K562 (cell line): ENCODE data around the gene SLC1A3. TPM values are rescaled to one million over a fixed set of nuclear protein-coding genes. Genes with fewer than 3 reads are reported as not detected.

Experiments
- ATAC-seq: fragments of 200-7000 bp; cut with Tn5 transposase; 3 replicates; pipeline ENCODE4 v1.9.1; 2020; ENCODE audit warnings: moderate library complexity
- BruUV-seq: library from RNA; stranded (reverse); fragments of 400-500 nt; replicated peaks from 2 replicates; lab custom pipeline; 2021; lab: Mats Ljungman, UMichigan
- CTCF ChIA-PET: fragments of 300-600 bp; formaldehyde crosslinking; extraction: SDS; loops from one replicate; lab custom pipeline; 2021; ENCODE audit warnings: low intra/inter-chr PET ratio; lab: Yijun Ruan, JAX
- POLR2A ChIA-PET: fragments of 300-600, 350-650 bp; sonication (Branson Sonifier 250); formaldehyde crosslinking; extraction: SDS; loops from one replicate; lab custom pipeline; 2021; ENCODE audit warnings: antibody characterized with exemption, inconsistent platforms; lab: Yijun Ruan, JAX
- DNase-seq, 4 experiments: peaks; one replicate each; pipeline versions ENCODE4 v3.0.0 to v3.0.0-alpha.2; 2011 to 2018; ENCODE audit warnings: low spot score in 3 of 4, mixed read lengths in 3 of 4; ENCODE audit errors: extremely low read depth in 1 of 4
- FAIRE-seq: peaks from 2 replicates; lab custom pipeline; 2011; peaks lifted over from hg19 to GRCh38; lab: Jason Lieb, UNC
- H2AFZ ChIP-seq: 2 replicates; pipeline ENCODE4 v1.6.0; 2011; ENCODE audit warnings: low read depth, low read length, control low read depth, inconsistent platforms
- H3K27ac ChIP-seq: fragments of 200-600 bp; 3 replicates; pipeline ENCODE4 v1.8.0; 2011; ENCODE audit warnings: low read depth, mild to moderate bottlenecking, control low read depth, inconsistent platforms, low read length, moderate library complexity, mixed read lengths; ENCODE audit errors: extremely low read depth
- H3K27me3 ChIP-seq, 2 experiments: fragments of 300-600 bp in 1 of 2; 2 replicates in 1 of 2; 3 replicates in 1 of 2; pipeline versions ENCODE4 v1.6.0 to v1.8.0; 2011; ENCODE audit warnings: inconsistent platforms in 2 of 2, low read length in 2 of 2, mild to moderate bottlenecking in 1 of 2, mixed read lengths in 1 of 2, moderate library complexity in 1 of 2; ENCODE audit not compliant: control insufficient read depth in 2 of 2, insufficient read depth in 2 of 2
- H3K36me3 ChIP-seq: fragments of 300-600 bp; 3 replicates; pipeline ENCODE4 v1.8.0; 2011; ENCODE audit warnings: mild to moderate bottlenecking, low read length, inconsistent platforms; ENCODE audit not compliant: control insufficient read depth, insufficient read depth
- H3K4me1 ChIP-seq, 2 experiments: fragments of 200-600 bp in 1 of 2; replicated peaks in 1 of 2; 2 replicates in 1 of 2; 3 replicates in 1 of 2; pipeline versions ENCODE4 v1.5.1 to v1.8.0; 2011; ENCODE audit warnings: inconsistent platforms in 2 of 2, low read length in 2 of 2, mild to moderate bottlenecking in 1 of 2, mixed read lengths in 1 of 2, moderate library complexity in 1 of 2; ENCODE audit not compliant: control insufficient read depth in 2 of 2, insufficient read depth in 2 of 2
- H3K4me2 ChIP-seq: 2 replicates; pipeline ENCODE4 v1.6.1; 2011; ENCODE audit warnings: low read length, control low read depth, inconsistent platforms, mixed read lengths; ENCODE audit not compliant: insufficient read depth
- H3K4me3 ChIP-seq: fragments of 200-600 bp; sonication (generic), shearing (Covaris generic); 2 replicates; pipeline ENCODE4 v1.5.1; 2016; ENCODE audit warnings: control low read depth, inconsistent platforms
- H3K79me2 ChIP-seq: fragments of 200-600 bp; 3 replicates; pipeline ENCODE4 v1.8.0; 2011; ENCODE audit warnings: low read length, inconsistent platforms; ENCODE audit not compliant: control insufficient read depth, insufficient read depth
- H3K9ac ChIP-seq, 2 experiments: 2 replicates each; pipeline versions ENCODE4 v1.6.0 to v1.6.1; 2011; ENCODE audit warnings: low read depth in 2 of 2, low read length in 2 of 2, control low read depth in 1 of 2, inconsistent platforms in 1 of 2, mild to moderate bottlenecking in 1 of 2, mixed read lengths in 1 of 2; ENCODE audit not compliant: insufficient read depth in 1 of 2
- H3K9me1 ChIP-seq: one replicate; pipeline ENCODE4 v1.6.0; 2011; ENCODE audit warnings: inconsistent platforms, mild to moderate bottlenecking, low read length, moderate library complexity; ENCODE audit not compliant: control insufficient read depth, insufficient read depth
- H3K9me3 ChIP-seq: replicated peaks from 2 replicates; pipeline ENCODE4 v1.5.1; 2011; ENCODE audit warnings: low read depth, low read length, inconsistent platforms; ENCODE audit not compliant: control insufficient read depth, insufficient read depth
- H4K20me1 ChIP-seq: replicated peaks from 2 replicates; pipeline ENCODE4 v1.6.1; 2011; ENCODE audit warnings: low read length, inconsistent platforms, mixed read lengths; ENCODE audit not compliant: control insufficient read depth, insufficient read depth
- CEBPB ChIP-seq: fragments of 450-650 bp; IDR thresholded peaks from 2 replicates; pipeline ENCODE4 v1.6.1; 2016; ENCODE audit warnings: missing genetic modification characterization, missing compliant biosample characterization
- CEBPG ChIP-seq, 3 experiments: fragments of 200-800 bp in 1 of 3; sonication (Bioruptor generic) in 1 of 3; sonication (generic) in 1 of 3; formaldehyde crosslinking in 1 of 3; IDR thresholded peaks in 2 of 3; conservative IDR thresholded peaks in 1 of 3; 2 replicates each; pipeline versions ENCODE4 v1.6.1 to v1.8.0; 2016 to 2022; ENCODE audit warnings: missing compliant biosample characterization in 2 of 3, missing genetic modification characterization in 2 of 3, mild to moderate bottlenecking in 1 of 3, missing genetic modification reagents in 1 of 3
- EGR1 ChIP-seq: fragments of 450-650 bp; conservative IDR thresholded peaks from 2 replicates; pipeline ENCODE4 v1.6.1; 2017; ENCODE audit warnings: mild to moderate bottlenecking
- EHMT2 ChIP-seq: fragments of 450-650 bp; IDR thresholded peaks from 2 replicates; pipeline ENCODE4 v1.6.1; 2018; ENCODE audit warnings: antibody characterized with exemption
- GATAD2A ChIP-seq: fragments of 450-650 bp; IDR thresholded peaks from 2 replicates; pipeline ENCODE4 v1.6.1; 2017
- MBD2 ChIP-seq: sonication (generic); IDR thresholded peaks from 2 replicates; pipeline ENCODE4 v1.6.1; 2016; ENCODE audit warnings: low read depth, borderline replicate concordance
- PRPF4 ChIP-seq: fragments of 200-400 bp; formaldehyde crosslinking; IDR thresholded peaks from one replicate; pipeline ENCODE4 v1.6.1; 2017; ENCODE audit warnings: low read length, low read depth, mild to moderate bottlenecking; ENCODE audit not compliant: insufficient read depth, poor library complexity, severe bottlenecking
- RBFOX2 ChIP-seq: fragments of 200-400 bp; formaldehyde crosslinking; IDR thresholded peaks from 2 replicates; pipeline ENCODE4 v1.6.1; 2017; ENCODE audit warnings: low read depth, mild to moderate bottlenecking, low read length, moderate library complexity
- SFPQ ChIP-seq: fragments of 200-400 bp; formaldehyde crosslinking; IDR thresholded peaks from 2 replicates; pipeline ENCODE4 v1.6.1; 2017; ENCODE audit warnings: mild to moderate bottlenecking, low read depth, low read length, moderate library complexity
- SMARCA4 ChIP-seq: fragments of 450-650 bp; IDR thresholded peaks from 2 replicates; pipeline ENCODE4 v1.6.1; 2016
- TCF7 ChIP-seq: sonication (generic); IDR thresholded peaks from 2 replicates; pipeline ENCODE4 v1.6.1; 2016; ENCODE audit warnings: antibody characterized with exemption, borderline replicate concordance
- THRA ChIP-seq: fragments of 450-650 bp; IDR thresholded peaks from 2 replicates; pipeline ENCODE4 v1.6.1; 2017; ENCODE audit warnings: mild to moderate bottlenecking, moderate library complexity
- ZNF175 ChIP-seq: fragments of 200-800 bp; sonication (Bioruptor generic); IDR thresholded peaks from 2 replicates; pipeline ENCODE4 v1.6.1; 2016; ENCODE audit warnings: low read depth, mild to moderate bottlenecking, missing genetic modification characterization, missing compliant biosample characterization
- ZNF431 ChIP-seq: sonication (generic); formaldehyde crosslinking; IDR thresholded peaks from 2 replicates; pipeline ENCODE4 v1.8.0; 2022; ENCODE audit warnings: mild to moderate bottlenecking, missing genetic modification reagents
- ZNF766 ChIP-seq: fragments of 200-800 bp; sonication (Bioruptor generic); conservative IDR thresholded peaks from 2 replicates; pipeline ENCODE4 v1.6.1; 2016; ENCODE audit warnings: missing genetic modification characterization, missing compliant biosample characterization
- WGBS: fragments of 100-300 bp; shearing (Covaris generic); methylation state at CpG from one replicate; pipeline ENCODE4 v1.1.6; 2016; ENCODE audit warnings: low coverage, mixed read lengths; ENCODE audit not compliant: insufficient coverage; ENCODE audit errors: missing lambda C conversion rate; 5-methylcytosine and 5-hydroxymethylcytosine counted together
- in situ Hi-C: fragments of 300-500 bp; cut with MboI; formaldehyde crosslinking; loops from 4 replicates; pipeline ENCODE4 v1.15.0; 2018; ENCODE audit warnings: inconsistent platforms, mixed read lengths
- intact Hi-C: fragments of 100-400 bp; cut with micrococcal nuclease; formaldehyde crosslinking; loops from 2 replicates; pipeline ENCODE4 v1.14.2; 2022
- polyA plus RNA-seq, 8 experiments: library from polyadenylated mRNA; depleted of rRNA in 4 of 8; stranded (reverse) in 5 of 8; unstranded in 3 of 8; fragments of >200 nt; fragmentation: Nextera tagmentation in 2 of 8; fragmentation: Illumina TruSeq in 1 of 8; extraction: Ambion mirVana in 2 of 8; extraction: Trizol in 1 of 8; gene quantifications; 2 replicates each; pipeline versions ENCODE4 v1.2.1 to v1.2.3, GENCODE V29; 2011 to 2014; ENCODE audit warnings: inconsistent platforms in 1 of 8, missing spikeins in 1 of 8
- total RNA-seq, 7 experiments: library from RNA; depleted of rRNA in 6 of 7; stranded (reverse); fragments of >200 nt in 6 of 7; fragmentation: Illumina TruSeq in 2 of 7; extraction: Trizol in 2 of 7; gene quantifications; 2 replicates each; pipeline versions ENCODE4 v1.2.1 to v1.2.3, GENCODE V29; 2011 to 2021; ENCODE audit warnings: low replicate concordance in 1 of 7
- TF ChIP-seq, protein P1 (sequence below): fragments of 450-650 bp; IDR thresholded peaks from 2 replicates; pipeline ENCODE4 v1.6.1; 2016; ENCODE audit warnings: borderline replicate concordance
- TF ChIP-seq, protein P2 (sequence below), 2 experiments: fragments of 450-650 bp; IDR thresholded peaks; 2 replicates each; pipeline ENCODE4 v1.6.1; 2016

Gene SLC1A3
- total and polyA plus RNA-seq, 9 of the 15 experiments (the other 6 are each of a cell fraction or from before 2014, with no cell fraction given), result 0.13 TPM; not detected in 8

GRCh38 chr5:36646100-36646499 is 39.7 kb downstream of the SLC1A3 start:
- Histone ChIP-seq H3K27ac (no peak overlapping the region), H3K9ac (no peak overlapping the region), H3K79me2 (no peaks in the 10 kb centered on the region), H3K4me2 (no peak overlapping the region), H2AFZ (no peak overlapping the region), H3K4me3 (no peak overlapping the region)
- intact Hi-C loops (no loop called here), in situ Hi-C loops (no loop called here)
- TF ChIP-seq RBFOX2 (no peak), SFPQ (no peak), SMARCA4 (no peak), ZNF175 (CRISPR knock-in tag) (no peak), ZNF766 (no peak), GATAD2A (no peak), ZNF431 (no peak), PRPF4 (no peak), CEBPG (CRISPR knock-in tag; IDR thresholded peaks at IDR 0.05) (no peak), CEBPG (tag; conservative IDR thresholded peaks at IDR 0.05 in 1 of 2, IDR thresholded peaks at IDR 0.05 in 1 of 2) (no peak), MBD2 (no peak), EGR1 (no peak), CEBPB (tag) (no peak), THRA (no peak), TCF7 (no peak), EHMT2 (no peak)
- TF ChIP-seq, protein P1, sequence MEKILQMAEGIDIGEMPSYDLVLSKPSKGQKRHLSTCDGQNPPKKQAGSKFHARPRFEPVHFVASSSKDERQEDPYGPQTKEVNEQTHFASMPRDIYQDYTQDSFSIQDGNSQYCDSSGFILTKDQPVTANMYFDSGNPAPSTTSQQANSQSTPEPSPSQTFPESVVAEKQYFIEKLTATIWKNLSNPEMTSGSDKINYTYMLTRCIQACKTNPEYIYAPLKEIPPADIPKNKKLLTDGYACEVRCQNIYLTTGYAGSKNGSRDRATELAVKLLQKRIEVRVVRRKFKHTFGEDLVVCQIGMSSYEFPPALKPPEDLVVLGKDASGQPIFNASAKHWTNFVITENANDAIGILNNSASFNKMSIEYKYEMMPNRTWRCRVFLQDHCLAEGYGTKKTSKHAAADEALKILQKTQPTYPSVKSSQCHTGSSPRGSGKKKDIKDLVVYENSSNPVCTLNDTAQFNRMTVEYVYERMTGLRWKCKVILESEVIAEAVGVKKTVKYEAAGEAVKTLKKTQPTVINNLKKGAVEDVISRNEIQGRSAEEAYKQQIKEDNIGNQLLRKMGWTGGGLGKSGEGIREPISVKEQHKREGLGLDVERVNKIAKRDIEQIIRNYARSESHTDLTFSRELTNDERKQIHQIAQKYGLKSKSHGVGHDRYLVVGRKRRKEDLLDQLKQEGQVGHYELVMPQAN, result no peak
- TF ChIP-seq, protein P2, sequence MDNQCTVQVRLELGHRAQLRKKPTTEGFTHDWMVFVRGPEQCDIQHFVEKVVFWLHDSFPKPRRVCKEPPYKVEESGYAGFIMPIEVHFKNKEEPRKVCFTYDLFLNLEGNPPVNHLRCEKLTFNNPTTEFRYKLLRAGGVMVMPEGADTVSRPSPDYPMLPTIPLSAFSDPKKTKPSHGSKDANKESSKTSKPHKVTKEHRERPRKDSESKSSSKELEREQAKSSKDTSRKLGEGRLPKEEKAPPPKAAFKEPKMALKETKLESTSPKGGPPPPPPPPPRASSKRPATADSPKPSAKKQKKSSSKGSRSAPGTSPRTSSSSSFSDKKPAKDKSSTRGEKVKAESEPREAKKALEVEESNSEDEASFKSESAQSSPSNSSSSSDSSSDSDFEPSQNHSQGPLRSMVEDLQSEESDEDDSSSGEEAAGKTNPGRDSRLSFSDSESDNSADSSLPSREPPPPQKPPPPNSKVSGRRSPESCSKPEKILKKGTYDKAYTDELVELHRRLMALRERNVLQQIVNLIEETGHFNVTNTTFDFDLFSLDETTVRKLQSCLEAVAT (IDR thresholded peaks at IDR 0.05), result no peak
- TF ChIP-seq, all 486 proteins: peak for 0
- no peaks in the 10 kb centered on the region for H3K9me3 ChIP-seq
- H3K36me3 ChIP-seq, result no peaks in the 10 kb centered on the region
- POLR2A ChIA-PET, result interaction anchor here (1.2 kb wide), 1 partner anchor 10 kb away, joined by 3 read pairs; no protein-coding TSS in a partner anchor
- CTCF ChIA-PET, result no interaction called here
- no peak for ATAC-seq
- no peak for DNase-seq
- H3K27me3 ChIP-seq, result no peaks in the 10 kb centered on the region; a peak in 1 of 5 replicates
- no TSS peak for BruUV-seq
- no peak for FAIRE-seq
- no peaks in the 10 kb centered on the region for H3K4me1 ChIP-seq
- H4K20me1 ChIP-seq, result no peaks in the 10 kb centered on the region
- WGBS, result 2% methylated on average over 3 of the region's 3 CpGs
- no peaks in the 10 kb centered on the region for H3K9me1 ChIP-seq
